Sciatic nerve (tissue), 2 donors: ENCODE measurements around the gene THRAP3. TPM values are rescaled to one million over a fixed set of nuclear protein-coding genes. Genes with fewer than 3 reads are reported as not detected.
A peak's percentile ranks its signal among the peaks of the same experiment; 100 is the strongest.
"Not testable (repeated sequence)": the region's sequence is repeated elsewhere in the genome, so short reads cannot be mapped to it uniquely, and the experiment has no call there.

Experiments used
- ATAC-seq: fragments of 200-7000 bp; cut with Tn5 transposase; one replicate; pipeline ENCODE4 v1.9.1; 2020; ENCODE audit warnings: mild to moderate bottlenecking, moderate library complexity
- DNase-seq: peaks from one replicate; pipeline ENCODE4 v3.0.0-alpha.2; 2020; ENCODE audit warnings: low spot score
- intact Hi-C: fragments of 100-400 bp; cut with DNase I; formaldehyde crosslinking; loops from one replicate; pipeline ENCODE4 v1.14.2; 2022
- total RNA-seq: library from RNA; stranded (reverse); fragmentation: NEBNext Ultra II Directional; extraction: Animal tissue kit (Norgen Biotek cat#: 25700); gene quantifications from one replicate; pipeline ENCODE4 v1.2.1, GENCODE V29; 2021
- donor health status: DM: no; HTN: no; CAD: no.
- donor health status: DM: no; HTN: no; CAD: no.

Gene THRAP3
- total RNA-seq, 1 donor from 2014 or later = 101 TPM

GRCh38 chr1:36204347-36204909 is 19.8 kb upstream of the THRAP3 start:
- no peak for ATAC-seq
- intact Hi-C loops = no loop called here
- DNase-seq = no peak

- intact Hi-C loops = no loop called here
- ATAC-seq = no peak
- DNase-seq = no peak
Measured at GRCh38 chr1:36206323-36206858, 17.9 kb upstream of the THRAP3 start.

GRCh38 chr1:36207339-36207738 is 16.9 kb upstream of the THRAP3 start:
- intact Hi-C loops = no loop called here
- DNase-seq (peak; percentile 70), ATAC-seq (peak; percentile 82)

GRCh38 chr1:36208978-36209703 is 15.1 kb upstream of the THRAP3 start:
- DNase-seq (no peak), ATAC-seq (peak; percentile 72)
- intact Hi-C loops = no loop called here

GRCh38 chr1:36211307-36211706 is 12.9 kb upstream of the THRAP3 start:
- ATAC-seq (no peak), DNase-seq (no peak)
- intact Hi-C loops = no loop called here

- DNase-seq = no peak
- intact Hi-C loops = no loop called here
- no peak for ATAC-seq
Measured at GRCh38 chr1:36211841-36212240, 12.4 kb upstream of the THRAP3 start.

GRCh38 chr1:36212782-36213181 is 11.5 kb upstream of the THRAP3 start:
- ATAC-seq = no peak
- intact Hi-C loops = no loop called here
- DNase-seq = no peak

- intact Hi-C loops = no loop called here
- ATAC-seq (peak; percentile 51), DNase-seq (no peak)
Measured at GRCh38 chr1:36217670-36218069, 6.6 kb upstream of the THRAP3 start.

GRCh38 chr1:36221901-36222300 is 2.3 kb upstream of the THRAP3 start:
- intact Hi-C loops, DNase-seq, ATAC-seq: not testable (repeated sequence)

- DNase-seq (no peak), ATAC-seq (no peak)
- intact Hi-C loops = no loop called here
Measured at GRCh38 chr1:36222481-36223380, 1.5 kb upstream of the THRAP3 start.

- DNase-seq = no peak
- intact Hi-C loops = no loop called here
- peak; percentile 46 for ATAC-seq
Measured at GRCh38 chr1:36223381-36223995, 755 bp upstream of the THRAP3 start.

- DNase-seq (peak; percentile 88), ATAC-seq (peak; percentile 83)
- intact Hi-C loops = no loop called here
Measured at GRCh38 chr1:36224537-36225282, 467 bp downstream of the THRAP3 start.

GRCh38 chr1:36225283-36225899 is 1.1 kb downstream of the THRAP3 start:
- DNase-seq (no peak), ATAC-seq (no peak)
- intact Hi-C loops = no loop called here

- DNase-seq, ATAC-seq, intact Hi-C loops: not testable (repeated sequence)
Measured at GRCh38 chr1:36230279-36230678, 6.0 kb downstream of the THRAP3 start.

- intact Hi-C loops = no loop called here
- DNase-seq (no peak), ATAC-seq (no peak)
Measured at GRCh38 chr1:36231191-36231590, 6.9 kb downstream of the THRAP3 start.

GRCh38 chr1:36232212-36233095 is 8.2 kb downstream of the THRAP3 start:
- DNase-seq = no peak
- no peak for ATAC-seq
- intact Hi-C loops = no loop called here

GRCh38 chr1:36236302-36236701 is 12.1 kb downstream of the THRAP3 start:
- ATAC-seq (no peak), DNase-seq (no peak)
- intact Hi-C loops = no loop called here
